Measurements from ENCODE around the gene ADAMTS6.

- TF ChIP-seq POLR2A (IDR thresholded peaks at IDR 0.05) (no peak), CTCF (IDR thresholded peaks at IDR 0.05) (no peak)
Observed at GRCh38 chr5:65395526-65396155, 86.1 kb downstream of the ADAMTS6 start.

Data from esophagus squamous epithelium (tissue), 4 donors.